HPDE6-E6E7 (cell line): ENCODE data around the gene LPAR5.

Source experiments
- DNase-seq: peaks from one replicate; pipeline ENCODE4 v3.0.0; 2011; ENCODE audit warnings: missing footprints; ENCODE audit errors: extremely low spot score

Gene LPAR5

DNA sequence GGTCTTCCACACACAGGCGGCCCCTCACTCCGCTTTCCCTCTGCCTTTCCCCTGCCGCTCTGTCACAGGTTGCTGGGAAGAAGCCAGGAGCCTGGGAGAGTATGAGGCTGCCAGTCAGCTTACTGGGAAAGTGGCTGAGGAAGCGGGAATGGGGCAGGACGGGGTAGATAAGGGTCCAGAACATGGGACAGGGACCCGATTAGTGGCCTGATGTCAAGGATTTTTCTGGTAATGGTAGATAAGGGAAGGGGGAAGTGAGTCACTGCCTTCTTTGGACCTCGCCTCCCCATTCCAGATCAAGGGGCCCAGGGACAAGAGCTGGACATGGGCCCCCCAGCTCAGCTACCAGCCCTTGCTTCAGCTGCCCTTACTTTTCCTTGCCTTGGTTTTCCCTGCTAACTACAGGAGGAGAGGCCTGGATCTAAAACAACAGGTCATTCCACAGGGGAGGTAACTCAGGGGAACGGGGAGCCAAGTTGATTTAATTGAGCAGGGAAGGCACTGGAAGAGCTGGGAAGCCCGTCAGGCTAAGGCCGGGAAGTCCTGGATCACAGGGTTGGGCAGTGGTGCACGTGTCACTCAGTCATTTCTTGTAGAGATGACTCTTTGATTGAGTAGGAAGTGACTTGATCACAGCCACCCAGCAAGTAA is 3.5 kb upstream of the LPAR5 start:
- DNase-seq = no peak

GRCh38 chr12:6638305-6638704 is 2.5 kb upstream of the LPAR5 start:
- no peak for DNase-seq

DNA sequence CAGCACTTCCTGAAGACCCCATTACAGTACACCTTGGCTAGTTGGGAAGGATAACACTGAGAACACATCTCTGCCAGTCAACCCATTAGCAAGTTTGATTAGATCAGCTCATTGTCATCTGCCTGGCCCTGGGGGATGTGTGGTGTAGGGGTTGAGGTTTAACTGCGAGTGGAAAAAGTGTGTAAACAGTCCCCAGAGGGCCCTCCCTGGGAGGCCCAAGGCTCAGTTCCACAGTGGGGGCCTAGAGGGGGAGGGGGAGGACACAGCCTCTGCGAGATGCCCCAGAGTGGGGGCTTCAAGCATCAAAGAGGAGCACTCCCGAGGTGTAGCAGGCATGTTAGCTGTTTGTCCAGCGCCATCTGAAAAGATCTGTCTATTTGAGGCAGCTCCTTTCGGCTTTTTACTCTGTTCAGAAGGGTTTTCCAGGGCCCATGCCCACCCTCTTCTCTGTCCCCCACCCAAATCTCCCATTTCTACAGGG is 344 bp downstream of the LPAR5 start:
- DNase-seq = no peak

GRCh38 chr12:6632026-6632983 is 3.5 kb downstream of the LPAR5 start:
- DNase-seq = no peak

- no peak for DNase-seq
These were observed 4.2 kb downstream of the LPAR5 start for GRCh38 chr12:6631549-6631961.

GRCh38 chr12:6630736-6631135 is 5.0 kb downstream of the LPAR5 start:
- no peak for DNase-seq

DNA sequence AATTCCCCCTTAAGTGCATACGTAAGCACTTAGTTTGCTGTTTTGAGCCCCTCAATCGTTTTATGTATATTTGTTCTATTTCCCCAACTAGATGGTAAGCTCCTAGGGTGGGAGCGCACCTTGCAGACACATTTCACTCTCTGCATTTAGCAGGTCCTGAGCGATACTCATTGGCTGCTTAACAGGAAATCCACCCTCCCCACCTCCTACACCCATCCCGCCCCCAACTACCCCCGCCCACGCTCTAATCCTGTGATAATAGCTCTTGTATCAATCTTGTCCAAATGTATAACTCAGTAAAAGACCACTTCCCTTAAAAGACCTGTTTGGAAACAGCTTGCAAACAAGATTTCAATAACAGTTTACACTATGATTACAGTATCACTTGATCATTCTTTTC is 8.1 kb downstream of the LPAR5 start:
- DNase-seq = no peak

DNA sequence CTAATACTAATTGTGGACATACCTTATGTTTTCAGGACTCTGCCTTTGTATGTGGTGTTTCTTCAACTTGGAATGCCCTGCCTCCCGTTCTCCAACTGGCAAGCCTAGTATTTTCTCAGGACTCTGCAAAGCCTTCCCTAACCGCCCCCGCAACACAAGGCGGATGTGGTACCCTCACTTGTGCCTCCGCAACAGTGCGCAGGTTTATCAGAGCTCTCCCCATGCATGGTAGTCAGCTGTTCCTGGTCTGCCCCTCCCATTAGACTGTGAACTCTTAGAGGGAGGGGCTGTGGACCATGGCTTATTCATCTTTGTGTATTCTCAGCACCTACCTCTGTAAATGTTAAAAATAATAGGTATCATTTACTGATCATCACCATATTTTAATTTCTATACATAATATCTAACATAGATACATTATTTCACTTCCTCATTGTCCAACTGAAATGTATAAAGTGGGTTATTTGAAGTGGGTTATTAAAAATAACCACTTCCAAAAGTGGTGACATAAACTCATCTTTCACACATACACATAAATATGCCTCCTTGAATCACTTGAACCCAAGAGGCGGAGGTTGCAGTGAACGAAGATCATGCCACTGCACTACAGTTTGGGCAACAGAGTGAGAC is 9.0 kb downstream of the LPAR5 start:
- DNase-seq = no peak

- no peak for DNase-seq
These were observed 14.9 kb downstream of the LPAR5 start for GRCh38 chr12:6620885-6621274.

GRCh38 chr12:6620137-6620884 is 15.4 kb downstream of the LPAR5 start:
- DNase-seq = no peak

GRCh38 chr12:6618483-6619225 is 17.1 kb downstream of the LPAR5 start:
- DNase-seq = no peak

GRCh38 chr12:6615802-6616201 is 20.0 kb downstream of the LPAR5 start:
- no peak for DNase-seq

- DNase-seq = no peak
These were observed 21.1 kb downstream of the LPAR5 start for GRCh38 chr12:6614513-6615172.

DNA sequence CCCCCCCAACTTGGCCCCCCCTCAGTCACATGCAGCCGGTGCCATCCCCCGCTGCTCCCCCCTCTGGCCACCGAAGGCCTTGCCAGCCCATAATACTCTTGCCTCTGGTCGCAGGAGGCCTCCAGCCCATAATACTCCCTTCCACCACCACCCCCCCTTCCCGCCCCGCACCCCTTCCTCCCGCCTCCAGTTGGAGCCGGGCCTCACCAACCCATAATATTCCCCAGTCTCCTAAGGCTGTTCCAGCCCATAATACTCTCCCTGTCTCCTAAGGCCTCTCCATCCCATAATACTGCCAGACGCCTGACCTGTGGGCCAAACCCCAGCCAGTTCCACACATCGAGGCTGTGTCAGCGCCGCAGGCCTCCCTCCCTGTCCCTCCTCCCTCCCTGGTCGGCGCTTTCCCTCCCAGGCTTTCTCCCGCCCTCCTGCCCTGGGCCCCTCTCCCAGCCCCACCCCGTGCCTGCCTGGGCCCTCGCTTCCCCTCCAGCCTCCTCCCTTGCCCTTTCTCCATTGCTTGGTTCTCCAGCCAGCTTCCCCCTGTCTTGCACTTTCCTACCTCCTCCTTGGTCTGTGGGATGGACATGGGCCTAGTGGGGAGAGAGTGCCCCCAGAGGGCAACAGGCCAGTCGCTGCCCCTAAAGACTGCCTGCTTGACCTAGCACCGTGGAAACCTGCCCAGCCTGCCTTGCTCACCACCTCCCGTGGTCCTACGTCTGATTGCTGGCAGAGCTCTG is 21.8 kb downstream of the LPAR5 start:
- DNase-seq = peak; percentile 64

- DNase-seq = no peak
These were observed 22.6 kb downstream of the LPAR5 start for GRCh38 chr12:6613015-6613775.

GRCh38 chr12:6612652-6613014 is 23.1 kb downstream of the LPAR5 start:
- DNase-seq = no peak

DNA sequence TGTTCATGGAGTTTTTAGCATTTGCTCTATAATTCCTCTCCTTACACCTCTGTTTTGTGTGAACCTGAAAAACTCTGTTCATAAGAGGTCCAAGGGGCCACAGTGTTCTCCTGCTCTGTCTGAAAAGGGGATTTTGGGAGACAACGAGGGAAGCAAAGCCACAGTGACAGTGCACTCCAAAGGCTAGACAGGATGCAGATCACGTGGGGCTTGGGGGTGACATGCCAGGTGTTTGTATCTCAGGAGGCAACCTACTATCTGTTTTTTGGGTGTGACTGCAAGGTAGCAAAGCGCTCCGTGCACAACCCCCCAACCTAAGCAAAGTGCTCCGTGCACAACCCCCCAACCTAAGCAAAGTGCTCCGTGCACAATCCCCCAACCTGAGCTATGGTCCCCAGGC is 23.5 kb downstream of the LPAR5 start:
- DNase-seq = no peak

GRCh38 chr12:6608592-6609281 is 27.0 kb downstream of the LPAR5 start:
- DNase-seq = no peak
